Neural cell (in vitro differentiated cells): Measurements from ENCODE around the gene OGA. TPM values are rescaled to one million over a fixed set of nuclear protein-coding genes. Genes with fewer than 3 reads are reported as not detected.

Source experiments
- H2AFZ ChIP-seq: fragments of 200-600, 300-800 bp; sonication (generic), shearing (Covaris generic); 2 replicates; pipeline ENCODE4 v1.6.0; 2014; ENCODE audit warnings: low read depth, mild to moderate bottlenecking, antibody characterized with exemption, low read length, moderate library complexity
- H3F3A ChIP-seq: fragments of 200-600 bp; shearing (Covaris generic); 2 replicates; pipeline ENCODE4 v1.6.1; 2016; ENCODE audit warnings: mild to moderate bottlenecking, moderate library complexity, mixed read lengths, antibody characterized with exemption, low read length; ENCODE audit not compliant: insufficient read depth, poor library complexity, severe bottlenecking
- H3K27ac ChIP-seq: fragments of 200-600, 300-800 bp; sonication (generic), shearing (Covaris generic); 2 replicates; pipeline ENCODE4 v1.5.1; 2014; ENCODE audit warnings: mild to moderate bottlenecking, low read length, moderate library complexity
- H3K27me3 ChIP-seq: fragments of 300-800, 200-600 bp; sonication (generic), shearing (Covaris generic); 2 replicates; pipeline ENCODE4 v1.6.0; 2014; ENCODE audit warnings: mild to moderate bottlenecking, low read depth, low read length, moderate library complexity; ENCODE audit not compliant: insufficient read depth
- H3K36me3 ChIP-seq: fragments of 300-800, 200-600 bp; sonication (generic), shearing (Covaris generic); 2 replicates; pipeline ENCODE4 v1.5.1; 2014; ENCODE audit warnings: mild to moderate bottlenecking, antibody characterized with exemption, low read length, moderate library complexity; ENCODE audit not compliant: insufficient read depth
- H3K4me2 ChIP-seq: fragments of 300-800, 200-600 bp; sonication (generic), shearing (Covaris generic); 2 replicates; pipeline ENCODE4 v1.6.0; 2014; ENCODE audit warnings: mild to moderate bottlenecking, low read length
- H3K4me3 ChIP-seq: fragments of 300-800, 200-600 bp; sonication (generic), shearing (Covaris generic); 2 replicates; pipeline ENCODE4 v1.5.1; 2014; ENCODE audit warnings: mild to moderate bottlenecking, low read length, moderate library complexity
- H3K79me2 ChIP-seq: fragments of 200-600 bp; shearing (Covaris generic); replicated peaks from 2 replicates; pipeline ENCODE4 v1.6.0; 2014; ENCODE audit warnings: mild to moderate bottlenecking, low read length, moderate library complexity; ENCODE audit not compliant: insufficient read depth
- H3K9ac ChIP-seq: fragments of 300-800, 200-600 bp; sonication (generic), shearing (Covaris generic); 2 replicates; pipeline ENCODE4 v1.6.1; 2016; ENCODE audit warnings: mild to moderate bottlenecking, low read length, mixed read lengths
- H3K9me2 ChIP-seq: fragments of 200-600 bp; shearing (Covaris generic); 2 replicates; pipeline ENCODE4 v1.6.1; 2016; ENCODE audit warnings: mild to moderate bottlenecking, low read length, mixed read lengths; ENCODE audit not compliant: insufficient read depth
- H3K9me3 ChIP-seq: fragments of 200-600, 300-800 bp; sonication (generic), shearing (Covaris generic); 2 replicates; pipeline ENCODE4 v1.6.1; 2016; ENCODE audit warnings: mild to moderate bottlenecking, mixed run types, low read length, moderate library complexity, mixed read lengths
- H4K20me1 ChIP-seq: fragments of 200-600 bp; shearing (Covaris generic); 2 replicates; pipeline ENCODE4 v1.6.1; 2016; ENCODE audit warnings: mild to moderate bottlenecking, mixed run types; ENCODE audit not compliant: insufficient read depth
- EP300 ChIP-seq: fragments of 450-650 bp; conservative IDR thresholded peaks from 2 replicates; pipeline ENCODE4 v1.6.1; 2014; ENCODE audit warnings: antibody characterized with exemption, mild to moderate bottlenecking, moderate library complexity; ENCODE audit not compliant: poor library complexity, severe bottlenecking
- EZH2 ChIP-seq: fragments of 200-600, 300-800 bp; shearing (Covaris generic), sonication (generic); IDR thresholded peaks from 2 replicates; pipeline ENCODE4 v1.6.1; 2014; ENCODE audit warnings: antibody characterized with exemption, low read length, borderline replicate concordance, mild to moderate bottlenecking; ENCODE audit not compliant: insufficient read depth, poor library complexity, severe bottlenecking
- MXI1 ChIP-seq: fragments of 450-650 bp; conservative IDR thresholded peaks from 2 replicates; pipeline ENCODE4 v1.6.1; 2014; ENCODE audit warnings: antibody characterized with exemption, mild to moderate bottlenecking; ENCODE audit not compliant: poor library complexity, severe bottlenecking
- POLR2AphosphoS5 ChIP-seq: IDR thresholded peaks from 2 replicates; pipeline ENCODE4 v1.6.1; 2012
- RAD21 ChIP-seq: fragments of 450-650 bp; conservative IDR thresholded peaks from 2 replicates; pipeline ENCODE4 v1.6.1; 2014; ENCODE audit warnings: antibody characterized with exemption, mild to moderate bottlenecking, moderate library complexity
- SMC3 ChIP-seq: fragments of 450-650 bp; conservative IDR thresholded peaks from 2 replicates; pipeline ENCODE4 v1.6.1; 2014; ENCODE audit warnings: antibody characterized with exemption, mild to moderate bottlenecking, moderate library complexity; ENCODE audit not compliant: poor library complexity
- TAF1 ChIP-seq: IDR thresholded peaks from 2 replicates; pipeline ENCODE4 v1.6.1; 2012; ENCODE audit warnings: low read depth
- polyA plus RNA-seq: library from polyadenylated mRNA; depleted of rRNA; stranded (reverse); fragments of >200 nt; gene quantifications from 2 replicates; pipeline ENCODE4 v1.2.3, GENCODE V29; 2014
- TF ChIP-seq, protein P1 (sequence below): fragments of 450-650 bp; IDR thresholded peaks from 2 replicates; pipeline ENCODE4 v1.5.1; 2014; ENCODE audit warnings: antibody characterized with exemption, mild to moderate bottlenecking, moderate library complexity; ENCODE audit not compliant: poor library complexity, severe bottlenecking
- TF ChIP-seq, protein P2 (sequence below): IDR thresholded peaks from 2 replicates; pipeline ENCODE4 v1.6.1; 2012; ENCODE audit warnings: borderline replicate concordance

OGA gene
- polyA plus RNA-seq, 1 donor from 2014 or later = 357 TPM

GRCh38 chr10:101777619-101778145 is 40.6 kb downstream of the OGA start:
- Histone ChIP-seq H3K36me3 (no peaks in the 10 kb centered on the region), H3F3A (no peaks in the 10 kb centered on the region), H3K4me3 (no peak overlapping the region), H4K20me1 (no peaks in the 10 kb centered on the region), H3K79me2 (no peaks in the 10 kb centered on the region), H2AFZ (no peak overlapping the region), H3K9ac (no peak overlapping the region), H3K4me2 (no peak overlapping the region), H3K27ac (no peak overlapping the region), H3K9me3 (no peaks in the 10 kb centered on the region), H3K27me3 (peaks cover 72% of the 10 kb centered on the region), H3K9me2 (no peaks in the 10 kb centered on the region)
- no peak for TF ChIP-seq EP300
- TF ChIP-seq MXI1 = no peak
- no peak for TF ChIP-seq SMC3
- TF ChIP-seq TAF1 = no peak
- TF ChIP-seq POLR2AphosphoS5 = no peak
- TF ChIP-seq, protein P1, sequence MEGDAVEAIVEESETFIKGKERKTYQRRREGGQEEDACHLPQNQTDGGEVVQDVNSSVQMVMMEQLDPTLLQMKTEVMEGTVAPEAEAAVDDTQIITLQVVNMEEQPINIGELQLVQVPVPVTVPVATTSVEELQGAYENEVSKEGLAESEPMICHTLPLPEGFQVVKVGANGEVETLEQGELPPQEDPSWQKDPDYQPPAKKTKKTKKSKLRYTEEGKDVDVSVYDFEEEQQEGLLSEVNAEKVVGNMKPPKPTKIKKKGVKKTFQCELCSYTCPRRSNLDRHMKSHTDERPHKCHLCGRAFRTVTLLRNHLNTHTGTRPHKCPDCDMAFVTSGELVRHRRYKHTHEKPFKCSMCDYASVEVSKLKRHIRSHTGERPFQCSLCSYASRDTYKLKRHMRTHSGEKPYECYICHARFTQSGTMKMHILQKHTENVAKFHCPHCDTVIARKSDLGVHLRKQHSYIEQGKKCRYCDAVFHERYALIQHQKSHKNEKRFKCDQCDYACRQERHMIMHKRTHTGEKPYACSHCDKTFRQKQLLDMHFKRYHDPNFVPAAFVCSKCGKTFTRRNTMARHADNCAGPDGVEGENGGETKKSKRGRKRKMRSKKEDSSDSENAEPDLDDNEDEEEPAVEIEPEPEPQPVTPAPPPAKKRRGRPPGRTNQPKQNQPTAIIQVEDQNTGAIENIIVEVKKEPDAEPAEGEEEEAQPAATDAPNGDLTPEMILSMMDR = no peak
- TF ChIP-seq RAD21 = no peak
- TF ChIP-seq EZH2 = no peak
- TF ChIP-seq, protein P2, sequence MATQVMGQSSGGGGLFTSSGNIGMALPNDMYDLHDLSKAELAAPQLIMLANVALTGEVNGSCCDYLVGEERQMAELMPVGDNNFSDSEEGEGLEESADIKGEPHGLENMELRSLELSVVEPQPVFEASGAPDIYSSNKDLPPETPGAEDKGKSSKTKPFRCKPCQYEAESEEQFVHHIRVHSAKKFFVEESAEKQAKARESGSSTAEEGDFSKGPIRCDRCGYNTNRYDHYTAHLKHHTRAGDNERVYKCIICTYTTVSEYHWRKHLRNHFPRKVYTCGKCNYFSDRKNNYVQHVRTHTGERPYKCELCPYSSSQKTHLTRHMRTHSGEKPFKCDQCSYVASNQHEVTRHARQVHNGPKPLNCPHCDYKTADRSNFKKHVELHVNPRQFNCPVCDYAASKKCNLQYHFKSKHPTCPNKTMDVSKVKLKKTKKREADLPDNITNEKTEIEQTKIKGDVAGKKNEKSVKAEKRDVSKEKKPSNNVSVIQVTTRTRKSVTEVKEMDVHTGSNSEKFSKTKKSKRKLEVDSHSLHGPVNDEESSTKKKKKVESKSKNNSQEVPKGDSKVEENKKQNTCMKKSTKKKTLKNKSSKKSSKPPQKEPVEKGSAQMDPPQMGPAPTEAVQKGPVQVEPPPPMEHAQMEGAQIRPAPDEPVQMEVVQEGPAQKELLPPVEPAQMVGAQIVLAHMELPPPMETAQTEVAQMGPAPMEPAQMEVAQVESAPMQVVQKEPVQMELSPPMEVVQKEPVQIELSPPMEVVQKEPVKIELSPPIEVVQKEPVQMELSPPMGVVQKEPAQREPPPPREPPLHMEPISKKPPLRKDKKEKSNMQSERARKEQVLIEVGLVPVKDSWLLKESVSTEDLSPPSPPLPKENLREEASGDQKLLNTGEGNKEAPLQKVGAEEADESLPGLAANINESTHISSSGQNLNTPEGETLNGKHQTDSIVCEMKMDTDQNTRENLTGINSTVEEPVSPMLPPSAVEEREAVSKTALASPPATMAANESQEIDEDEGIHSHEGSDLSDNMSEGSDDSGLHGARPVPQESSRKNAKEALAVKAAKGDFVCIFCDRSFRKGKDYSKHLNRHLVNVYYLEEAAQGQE = no peak

DNA sequence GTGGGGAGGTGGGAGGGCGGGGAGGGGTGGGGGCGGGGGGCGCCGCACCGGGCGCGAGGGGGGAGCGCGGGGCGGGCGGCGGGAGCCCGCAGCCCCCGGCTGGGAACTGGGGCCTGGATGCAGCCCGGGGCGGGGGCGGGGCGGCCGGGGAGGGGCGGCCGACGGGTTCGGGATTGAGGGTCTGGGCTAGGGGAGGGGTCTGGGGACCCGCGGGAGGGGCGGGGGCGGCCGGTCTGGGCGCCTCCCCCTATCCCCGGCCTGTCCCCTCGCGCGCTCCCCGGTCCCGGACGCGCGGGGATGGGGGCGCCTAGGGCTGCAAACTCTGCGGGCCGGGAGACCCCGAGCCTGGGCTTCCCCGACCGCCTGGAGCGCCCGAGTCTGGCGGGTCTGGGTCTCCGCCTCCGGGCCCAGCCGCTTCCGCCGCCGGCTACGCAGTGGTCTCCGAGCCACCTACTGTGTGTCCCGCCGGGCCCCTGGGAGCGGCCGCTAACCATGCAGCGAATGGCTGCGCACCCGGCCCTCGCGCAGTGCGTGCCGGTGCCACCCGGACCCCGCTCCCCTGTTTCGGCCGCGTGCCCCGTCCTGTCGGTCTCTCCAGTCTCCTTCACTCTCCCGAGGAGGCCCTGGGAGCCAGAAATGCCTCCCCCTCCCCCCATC is 42.0 kb downstream of the OGA start:
- Histone ChIP-seq H3K9me2 (no peaks in the 10 kb centered on the region), H3K4me2 (no peak overlapping the region), H3K9me3 (no peaks in the 10 kb centered on the region), H3K36me3 (no peaks in the 10 kb centered on the region), H3F3A (no peaks in the 10 kb centered on the region), H3K9ac (no peak overlapping the region), H3K79me2 (no peaks in the 10 kb centered on the region), H2AFZ (no peak overlapping the region), H3K4me3 (peak overlapping the region; percentile 45), H3K27ac (no peak overlapping the region), H3K27me3 (peaks cover 85% of the 10 kb centered on the region), H4K20me1 (no peaks in the 10 kb centered on the region)
- TF ChIP-seq SMC3 (no peak), MXI1 (no peak), EZH2 (peak; percentile 69)
